Progenitor cell of endocrine pancreas (in vitro differentiated cells): ENCODE results near the gene GRIK3. TPM values are rescaled to one million over a fixed set of nuclear protein-coding genes. Genes with fewer than 3 reads are reported as not detected.

Experiments
- DNase-seq: peaks from one replicate; pipeline ENCODE4 v3.0.0; 2021; ENCODE audit warnings: low spot score; ENCODE audit not compliant: unreplicated experiment
- H3K27ac Mint-ChIP-seq: 2 replicates; pipeline ENCODE4 v1.8.0; 2021; ENCODE audit warnings: mild to moderate bottlenecking, moderate library complexity, mixed read lengths
- H3K27me3 Mint-ChIP-seq: 2 replicates; pipeline ENCODE4 v1.8.0; 2021; ENCODE audit warnings: mixed read lengths
- H3K36me3 Mint-ChIP-seq: 2 replicates; pipeline ENCODE4 v1.8.0; 2022; ENCODE audit warnings: mixed read lengths; ENCODE audit not compliant: insufficient read depth
- H3K4me1 Mint-ChIP-seq: 2 replicates; pipeline ENCODE4 v1.8.0; 2021; ENCODE audit warnings: low read depth, mixed read lengths
- H3K4me3 Mint-ChIP-seq: 2 replicates; pipeline ENCODE4 v1.8.0; 2021; ENCODE audit warnings: low read depth, mild to moderate bottlenecking, moderate library complexity, mixed read lengths
- H3K9me3 Mint-ChIP-seq: 2 replicates; pipeline ENCODE4 v1.8.0; 2021; ENCODE audit warnings: low read depth, mixed read lengths
- total RNA-seq: library from RNA; stranded (reverse); gene quantifications from 2 replicates; pipeline ENCODE4 v1.2.1, GENCODE V29; 2021
- TF ChIP-seq, protein P1 (sequence below): fragments of 200-600 bp; sonication (generic); IDR thresholded peaks from one replicate; pipeline ENCODE4 v1.5.0; 2021; ENCODE audit warnings: antibody characterized with exemption, mild to moderate bottlenecking; ENCODE audit not compliant: unreplicated experiment

GRIK3 gene
- total RNA-seq, 1 donor from 2014 or later: 0.41 TPM

GRCh38 chr1:36796106-36796590 is 238.2 kb downstream of the GRIK3 start:
- Mint-ChIP-seq H3K27me3 (peaks cover 7% of the 10 kb centered on the region), H3K27ac (no peak overlapping the region), H3K4me3 (no peak overlapping the region), H3K36me3 (no peaks in the 10 kb centered on the region), H3K9me3 (no peaks in the 10 kb centered on the region), H3K4me1 (no peaks in the 10 kb centered on the region)
- DNase-seq: no peak
- TF ChIP-seq, protein P1, sequence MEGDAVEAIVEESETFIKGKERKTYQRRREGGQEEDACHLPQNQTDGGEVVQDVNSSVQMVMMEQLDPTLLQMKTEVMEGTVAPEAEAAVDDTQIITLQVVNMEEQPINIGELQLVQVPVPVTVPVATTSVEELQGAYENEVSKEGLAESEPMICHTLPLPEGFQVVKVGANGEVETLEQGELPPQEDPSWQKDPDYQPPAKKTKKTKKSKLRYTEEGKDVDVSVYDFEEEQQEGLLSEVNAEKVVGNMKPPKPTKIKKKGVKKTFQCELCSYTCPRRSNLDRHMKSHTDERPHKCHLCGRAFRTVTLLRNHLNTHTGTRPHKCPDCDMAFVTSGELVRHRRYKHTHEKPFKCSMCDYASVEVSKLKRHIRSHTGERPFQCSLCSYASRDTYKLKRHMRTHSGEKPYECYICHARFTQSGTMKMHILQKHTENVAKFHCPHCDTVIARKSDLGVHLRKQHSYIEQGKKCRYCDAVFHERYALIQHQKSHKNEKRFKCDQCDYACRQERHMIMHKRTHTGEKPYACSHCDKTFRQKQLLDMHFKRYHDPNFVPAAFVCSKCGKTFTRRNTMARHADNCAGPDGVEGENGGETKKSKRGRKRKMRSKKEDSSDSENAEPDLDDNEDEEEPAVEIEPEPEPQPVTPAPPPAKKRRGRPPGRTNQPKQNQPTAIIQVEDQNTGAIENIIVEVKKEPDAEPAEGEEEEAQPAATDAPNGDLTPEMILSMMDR: no peak

DNA sequence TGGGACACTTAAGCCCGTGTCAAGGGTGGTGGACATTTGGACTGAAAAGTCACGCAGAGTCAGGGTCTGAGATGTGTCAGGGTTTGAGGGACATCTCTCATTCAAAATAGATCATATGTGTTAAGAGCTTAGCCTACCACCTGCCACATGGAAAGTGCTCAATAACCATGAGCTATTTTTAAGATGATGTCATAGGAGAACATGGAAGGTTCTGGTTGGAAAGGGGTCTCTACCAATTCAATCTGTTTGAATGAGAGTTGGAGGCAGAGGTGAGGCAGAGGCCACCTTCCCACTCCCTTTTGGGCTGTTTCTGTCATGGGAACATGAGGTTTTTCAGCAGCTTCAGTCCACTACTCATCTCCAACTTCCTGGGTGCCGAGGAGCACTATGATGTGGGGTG is 239.9 kb downstream of the GRIK3 start:
- no peak overlapping the region for H3K4me3 Mint-ChIP-seq
- H3K27me3 Mint-ChIP-seq: peaks cover 5% of the 10 kb centered on the region
- no peak overlapping the region for H3K27ac Mint-ChIP-seq
- no peaks in the 10 kb centered on the region for H3K36me3 Mint-ChIP-seq
- DNase-seq: no peak
- no peaks in the 10 kb centered on the region for H3K4me1 Mint-ChIP-seq
- TF ChIP-seq, protein P1: no peak
- no peaks in the 10 kb centered on the region for H3K9me3 Mint-ChIP-seq

DNA sequence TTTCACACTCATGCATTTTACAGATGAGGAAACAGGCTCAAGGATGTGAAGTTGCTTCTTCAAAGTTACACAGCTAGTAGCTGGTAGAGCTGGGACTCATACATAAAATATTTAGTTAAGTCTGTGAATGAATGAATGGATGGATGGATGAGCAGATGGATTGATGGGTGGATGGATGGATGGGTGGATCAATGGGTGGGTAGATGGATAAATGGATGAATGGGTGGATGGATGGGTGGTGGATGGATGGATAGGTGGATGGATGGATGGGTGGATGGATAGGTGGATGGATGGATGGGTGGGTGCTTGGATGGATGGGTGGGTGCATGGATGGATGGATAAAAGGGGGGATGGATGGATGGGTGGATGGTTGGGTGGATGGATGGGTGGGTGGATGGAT is 240.9 kb downstream of the GRIK3 start:
- no peaks in the 10 kb centered on the region for H3K36me3 Mint-ChIP-seq
- DNase-seq: no peak
- H3K27me3 Mint-ChIP-seq: peaks cover 9% of the 10 kb centered on the region
- no peak overlapping the region for H3K27ac Mint-ChIP-seq
- H3K4me1 Mint-ChIP-seq: no peaks in the 10 kb centered on the region
- TF ChIP-seq, protein P1: no peak
- no peaks in the 10 kb centered on the region for H3K9me3 Mint-ChIP-seq
- H3K4me3 Mint-ChIP-seq: no peak overlapping the region

GRCh38 chr1:36792292-36792691 is 242.0 kb downstream of the GRIK3 start:
- Mint-ChIP-seq H3K9me3 (no peaks in the 10 kb centered on the region), H3K27ac (no peak overlapping the region), H3K4me3 (no peak overlapping the region), H3K4me1 (no peaks in the 10 kb centered on the region), H3K27me3 (peaks cover 16% of the 10 kb centered on the region), H3K36me3 (no peaks in the 10 kb centered on the region)
- TF ChIP-seq, protein P1: no peak
- no peak for DNase-seq

GRCh38 chr1:36790191-36790590 is 244.1 kb downstream of the GRIK3 start:
- H3K4me1 Mint-ChIP-seq: no peaks in the 10 kb centered on the region
- TF ChIP-seq, protein P1: no peak
- no peak overlapping the region for H3K27ac Mint-ChIP-seq
- peaks cover 24% of the 10 kb centered on the region for H3K27me3 Mint-ChIP-seq
- H3K4me3 Mint-ChIP-seq: no peak overlapping the region
- H3K36me3 Mint-ChIP-seq: no peaks in the 10 kb centered on the region
- DNase-seq: no peak
- no peaks in the 10 kb centered on the region for H3K9me3 Mint-ChIP-seq
